AG04449 (cell line): ENCODE results near the gene TATDN3.

ENCODE experiments used
- CTCF ChIA-PET: fragments of 350-600 bp; formaldehyde crosslinking; extraction: SDS; loops from one replicate; lab custom pipeline; 2021; ENCODE audit warnings: antibody characterized with exemption; lab: Yijun Ruan, JAX
- POLR2A ChIA-PET: fragments of 400-600, 350-600 bp; formaldehyde crosslinking; extraction: SDS; loops from one replicate; lab custom pipeline; 2020; ENCODE audit warnings: antibody characterized with exemption, inconsistent platforms; lab: Yijun Ruan, JAX
- DNase-seq: peaks from one replicate; pipeline ENCODE4 v3.0.0-alpha.2; 2010; ENCODE audit warnings: low read depth, low spot score
- H3K4me3 ChIP-seq: 2 replicates; pipeline ENCODE4 v1.5.1; 2011; ENCODE audit warnings: low read depth, mild to moderate bottlenecking, control low read depth, low read length
- TF ChIP-seq, protein P1 (sequence below): IDR thresholded peaks from one replicate; pipeline ENCODE4 v1.5.1; 2011; ENCODE audit warnings: mild to moderate bottlenecking, moderate library complexity, low read length, control low read depth, inconsistent platforms; ENCODE audit not compliant: insufficient read depth; ENCODE audit errors: missing control alignments

TATDN3 gene

DNA sequence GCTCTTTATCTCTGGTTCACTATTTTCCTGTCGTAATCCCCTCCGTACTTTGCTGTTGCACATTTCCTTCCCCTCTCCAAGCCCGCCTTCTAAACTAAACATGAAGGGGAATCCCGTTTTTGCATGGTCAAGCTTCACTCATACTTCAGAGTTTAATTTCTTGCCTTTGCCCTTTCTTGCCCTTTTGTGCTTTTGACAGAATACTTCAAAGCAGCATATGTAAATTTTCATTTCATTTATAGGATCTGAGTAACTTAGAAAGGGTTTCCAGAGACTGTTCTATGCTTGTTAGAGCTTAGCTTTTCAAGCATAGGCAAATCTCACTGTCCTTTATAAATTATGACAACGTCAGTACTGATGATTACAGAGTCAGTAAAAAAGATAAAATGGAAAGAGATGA, 28.0 kb downstream of the TATDN3 start:
- ChIA-PET CTCF (interaction anchor here (1.2 to 2.6 kb wide), 2 partner anchors 18 to 176 kb away, joined by 4 to 9 read pairs; no protein-coding TSS in a partner anchor), POLR2A (interaction anchor here (0.9 kb wide), 1 partner anchor 9 kb away, joined by 3 read pairs; no protein-coding TSS in a partner anchor)
- DNase-seq: no peak
- H3K4me3 ChIP-seq: no peak overlapping the region
- TF ChIP-seq, protein P1, sequence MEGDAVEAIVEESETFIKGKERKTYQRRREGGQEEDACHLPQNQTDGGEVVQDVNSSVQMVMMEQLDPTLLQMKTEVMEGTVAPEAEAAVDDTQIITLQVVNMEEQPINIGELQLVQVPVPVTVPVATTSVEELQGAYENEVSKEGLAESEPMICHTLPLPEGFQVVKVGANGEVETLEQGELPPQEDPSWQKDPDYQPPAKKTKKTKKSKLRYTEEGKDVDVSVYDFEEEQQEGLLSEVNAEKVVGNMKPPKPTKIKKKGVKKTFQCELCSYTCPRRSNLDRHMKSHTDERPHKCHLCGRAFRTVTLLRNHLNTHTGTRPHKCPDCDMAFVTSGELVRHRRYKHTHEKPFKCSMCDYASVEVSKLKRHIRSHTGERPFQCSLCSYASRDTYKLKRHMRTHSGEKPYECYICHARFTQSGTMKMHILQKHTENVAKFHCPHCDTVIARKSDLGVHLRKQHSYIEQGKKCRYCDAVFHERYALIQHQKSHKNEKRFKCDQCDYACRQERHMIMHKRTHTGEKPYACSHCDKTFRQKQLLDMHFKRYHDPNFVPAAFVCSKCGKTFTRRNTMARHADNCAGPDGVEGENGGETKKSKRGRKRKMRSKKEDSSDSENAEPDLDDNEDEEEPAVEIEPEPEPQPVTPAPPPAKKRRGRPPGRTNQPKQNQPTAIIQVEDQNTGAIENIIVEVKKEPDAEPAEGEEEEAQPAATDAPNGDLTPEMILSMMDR: no peak

DNA sequence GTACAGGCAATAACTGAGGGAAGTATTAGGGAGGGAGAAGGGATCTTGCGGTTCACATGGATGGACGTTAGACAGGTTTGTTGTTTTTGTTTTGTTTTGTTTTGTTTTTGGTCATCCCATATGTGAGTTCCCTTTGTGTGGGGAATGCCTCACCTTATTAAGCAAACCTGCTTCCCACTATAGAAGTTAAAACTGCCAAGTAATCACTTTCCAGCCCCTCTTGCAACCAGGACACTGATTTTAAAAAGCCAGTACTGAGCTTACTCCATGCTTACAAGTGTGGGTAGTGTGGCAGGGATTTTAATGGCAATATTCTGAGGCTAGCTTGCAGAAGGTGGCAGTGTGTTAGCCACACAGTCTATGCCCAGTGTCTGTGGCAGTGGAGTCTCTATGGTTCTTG, 29.3 kb downstream of the TATDN3 start:
- TF ChIP-seq, protein P1: no peak
- ChIA-PET POLR2A (no interaction called here), CTCF (interaction anchor here (2.6 kb wide), 1 partner anchor 175 kb away, joined by 9 read pairs; no protein-coding TSS in a partner anchor)
- DNase-seq: no peak
- H3K4me3 ChIP-seq: no peak overlapping the region

DNA sequence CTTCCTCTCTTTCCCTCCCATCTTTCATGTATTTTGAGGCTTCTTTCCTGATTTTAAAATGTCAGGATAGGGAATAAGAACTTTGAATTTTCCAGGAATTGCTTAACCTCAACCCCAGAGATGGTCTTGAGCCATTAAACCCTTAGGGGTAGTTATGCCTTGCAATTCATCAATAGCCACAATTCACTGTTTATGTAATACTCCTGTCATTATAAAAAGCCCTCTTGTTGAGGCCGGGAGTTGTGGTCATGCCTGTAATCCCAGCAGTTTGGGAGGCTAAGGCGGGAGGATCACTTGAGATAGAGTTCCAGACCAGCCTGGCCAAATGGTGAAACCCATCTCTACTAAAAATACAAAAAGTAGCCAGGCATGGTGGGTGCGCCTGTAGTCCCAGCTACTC, 31.3 kb downstream of the TATDN3 start:
- H3K4me3 ChIP-seq: no peak overlapping the region
- CTCF ChIA-PET: no interaction called here
- POLR2A ChIA-PET: no interaction called here
- no peak for DNase-seq
- TF ChIP-seq, protein P1: no peak

DNA sequence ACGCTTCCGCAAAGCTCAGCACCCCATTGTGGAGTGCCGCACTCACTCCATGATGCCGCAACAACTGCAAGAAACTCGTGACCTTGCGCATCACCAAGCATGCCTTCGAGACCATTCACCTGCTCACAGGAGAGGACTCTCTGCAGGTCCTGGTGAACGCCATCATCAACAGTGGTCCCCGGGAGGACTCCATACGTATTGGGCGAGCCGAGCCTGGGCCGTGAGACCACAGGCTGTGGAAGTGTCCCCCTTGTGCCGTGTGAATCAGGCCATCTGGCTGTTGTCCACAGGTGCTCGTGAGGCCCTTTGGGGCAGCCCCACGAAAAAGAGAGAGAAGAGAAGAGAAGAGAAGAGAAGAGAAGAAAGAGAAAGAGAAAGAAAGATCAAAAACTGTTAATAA, 32.5 kb downstream of the TATDN3 start:
- TF ChIP-seq, protein P1: no peak
- ChIA-PET CTCF (no interaction called here), POLR2A (no interaction called here)
- DNase-seq: no peak
- H3K4me3 ChIP-seq: no peak overlapping the region

DNA sequence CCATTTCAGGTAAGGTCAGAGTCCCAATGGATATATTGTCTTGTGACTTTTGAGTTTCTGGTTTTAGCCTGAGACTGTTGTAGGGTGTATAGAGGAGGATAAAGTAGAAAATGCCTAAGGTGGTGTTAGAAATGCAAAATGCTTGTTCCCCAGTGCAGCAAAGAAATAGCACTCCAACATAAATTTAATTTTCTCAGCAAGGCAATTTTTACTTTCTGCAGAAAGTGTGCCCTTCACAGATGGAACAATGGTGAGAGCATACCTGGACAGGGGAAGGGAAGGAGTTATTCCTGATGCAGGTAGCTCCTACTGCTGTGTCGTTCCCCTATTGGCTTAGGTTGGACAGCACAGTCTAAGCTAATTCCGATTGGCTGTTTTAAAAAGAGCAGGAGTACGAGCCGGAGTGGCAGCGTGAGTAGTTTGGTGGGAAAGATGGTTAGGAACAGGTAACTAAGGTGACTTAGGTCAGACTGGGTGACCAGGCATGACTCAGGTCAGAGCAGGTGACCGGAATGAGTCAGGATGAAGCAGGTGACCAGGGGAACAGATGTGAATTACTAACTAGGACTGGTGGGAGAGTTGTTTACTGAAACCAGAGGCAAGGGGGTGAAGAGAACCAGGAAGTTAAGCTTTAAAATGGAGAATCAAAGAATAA, 34.2 kb downstream of the TATDN3 start:
- POLR2A ChIA-PET: no interaction called here
- DNase-seq: no peak
- H3K4me3 ChIP-seq: no peak overlapping the region
- CTCF ChIA-PET: no interaction called here
- TF ChIP-seq, protein P1: no peak

DNA sequence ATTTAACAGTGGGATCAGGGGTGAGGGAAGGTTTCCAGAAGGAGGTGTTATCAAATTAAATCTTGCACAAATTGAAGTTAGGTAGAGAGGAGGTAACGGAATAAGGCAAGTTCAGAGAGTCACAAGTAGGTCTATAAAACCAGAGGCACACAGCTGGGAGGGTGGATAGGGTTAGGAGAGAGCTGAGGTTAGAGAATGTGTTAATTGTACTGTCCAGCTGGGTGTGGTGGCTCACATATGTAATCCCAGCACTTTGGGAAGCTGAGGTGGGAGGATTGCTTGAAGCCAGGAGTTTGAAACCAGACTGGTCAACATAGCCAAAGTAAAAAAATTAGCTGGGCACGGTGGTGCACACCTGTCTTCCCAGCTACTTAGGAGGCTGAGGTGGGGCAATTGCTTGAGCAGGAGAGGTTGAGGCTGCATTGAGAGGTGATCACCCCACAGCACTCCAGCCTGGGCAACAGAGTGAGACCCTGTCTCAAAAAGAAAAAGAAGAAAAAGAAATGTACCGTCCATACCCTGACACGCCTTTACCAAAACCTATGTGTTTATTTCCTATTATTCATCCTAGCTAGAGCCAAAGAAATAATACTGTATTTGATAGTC, 35.6 kb downstream of the TATDN3 start:
- ChIA-PET POLR2A (no interaction called here), CTCF (interaction anchor here (1.4 kb wide), 1 partner anchor 168 kb away, joined by 3 read pairs; no protein-coding TSS in a partner anchor)
- DNase-seq: no peak
- TF ChIP-seq, protein P1: no peak
- H3K4me3 ChIP-seq: no peak overlapping the region
